Endothelial cell of umbilical vein (primary cell): Measurements from ENCODE around the gene CARD6. TPM values are rescaled to one million over a fixed set of nuclear protein-coding genes. Genes with fewer than 3 reads are reported as not detected.

Experiments
- BruUV-seq: library from RNA; stranded (reverse); fragments of 400-500 nt; replicated peaks from 2 replicates; lab custom pipeline; 2021; lab: Mats Ljungman, UMichigan
- CTCF ChIA-PET: fragments of 300-600, 350-600 bp; sonication (Branson Sonifier 250); formaldehyde crosslinking; loops from one replicate; lab custom pipeline; 2021; ENCODE audit warnings: antibody characterized with exemption, inconsistent platforms; lab: Charles Lee
- POLR2A ChIA-PET: fragments of 300-600, 350-600 bp; sonication (Branson Sonifier 250); formaldehyde crosslinking; loops from one replicate; lab custom pipeline; 2021; ENCODE audit warnings: antibody characterized with exemption, inconsistent platforms; lab: Charles Lee
- DNase-seq: peaks from one replicate; pipeline ENCODE4 v3.0.0-alpha.2; 2011; ENCODE audit warnings: low read depth, low spot score
- FAIRE-seq: peaks from 2 replicates; lab custom pipeline; 2011; peaks lifted over from hg19 to GRCh38; lab: Jason Lieb, UNC
- H2AFZ ChIP-seq: 2 replicates; pipeline ENCODE4 v1.6.0; 2012; ENCODE audit warnings: low read depth, low read length, control low read depth, inconsistent platforms
- H3K27ac ChIP-seq: 2 replicates; pipeline ENCODE4 v1.5.1; 2011; ENCODE audit warnings: low read depth, mild to moderate bottlenecking, control low read depth, low read length, moderate library complexity; ENCODE audit not compliant: insufficient read depth
- H3K27me3 ChIP-seq, 2 experiments: 2 replicates each; pipeline versions ENCODE4 v1.6.0 to v1.6.1; 2011; ENCODE audit warnings: low read length in 2 of 2, mixed read lengths in 1 of 2; ENCODE audit not compliant: control insufficient read depth in 2 of 2, insufficient read depth in 2 of 2
- H3K36me3 ChIP-seq, 2 experiments: 2 replicates in 1 of 2; 3 replicates in 1 of 2; pipeline ENCODE4 v1.5.1; 2011; ENCODE audit warnings: low read length in 2 of 2, mild to moderate bottlenecking in 1 of 2, moderate library complexity in 1 of 2; ENCODE audit not compliant: control insufficient read depth in 2 of 2, insufficient read depth in 2 of 2; ENCODE audit errors: extremely low read depth in 1 of 2
- H3K4me1 ChIP-seq: 3 replicates; pipeline ENCODE4 v1.5.1; 2011; ENCODE audit warnings: mild to moderate bottlenecking, low read length; ENCODE audit not compliant: control insufficient read depth, insufficient read depth; ENCODE audit errors: extremely low read depth
- H3K4me2 ChIP-seq: 2 replicates; pipeline ENCODE4 v1.6.1; 2011; ENCODE audit warnings: low read length, control low read depth, mixed read lengths; ENCODE audit not compliant: insufficient read depth
- H3K4me3 ChIP-seq, 3 experiments: fragments of 200-600 bp in 1 of 3; sonication (generic), shearing (Covaris generic) in 1 of 3; replicated peaks in 1 of 3; 2 replicates each; pipeline ENCODE4 v1.5.1; 2011 to 2016; ENCODE audit warnings: control low read depth in 3 of 3, low read length in 3 of 3, mild to moderate bottlenecking in 2 of 3, inconsistent platforms in 1 of 3, low read depth in 1 of 3, moderate library complexity in 1 of 3; ENCODE audit not compliant: insufficient read depth in 1 of 3
- H3K79me2 ChIP-seq: 2 replicates; pipeline ENCODE4 v1.6.0; 2012; ENCODE audit warnings: low read length, inconsistent platforms; ENCODE audit not compliant: control insufficient read depth, insufficient read depth
- H3K9ac ChIP-seq: replicated peaks from 2 replicates; pipeline ENCODE3; 2011; ENCODE audit warnings: low read length, control low read depth; ENCODE audit not compliant: insufficient read depth; ENCODE audit errors: extremely low read depth
- H3K9me1 ChIP-seq: replicated peaks from 3 replicates; pipeline ENCODE4 v1.6.0; 2011; ENCODE audit warnings: mild to moderate bottlenecking, low read length; ENCODE audit not compliant: control insufficient read depth, insufficient read depth; ENCODE audit errors: extremely low read depth
- H3K9me3 ChIP-seq: replicated peaks from 2 replicates; pipeline ENCODE4 v1.5.1; 2012; ENCODE audit warnings: low read length, inconsistent platforms; ENCODE audit not compliant: control insufficient read depth, insufficient read depth
- H4K20me1 ChIP-seq: replicated peaks from 2 replicates; pipeline ENCODE3; 2011; ENCODE audit warnings: mild to moderate bottlenecking, low read length; ENCODE audit not compliant: control insufficient read depth, insufficient read depth; ENCODE audit errors: extremely low read depth
- CTCF ChIP-seq, 2 donors: IDR thresholded peaks; 1 replicate in 1 of 2; 2 replicates in 1 of 2; pipeline ENCODE4 v1.5.1; 2011; ENCODE audit warnings: low read length in 2 of 2, mild to moderate bottlenecking in 2 of 2, moderate library complexity in 2 of 2, control low read depth in 1 of 2, inconsistent platforms in 1 of 2, low read depth in 1 of 2; ENCODE audit not compliant: insufficient read depth in 1 of 2; ENCODE audit errors: extremely low read depth in 1 of 2
- EZH2 ChIP-seq: IDR thresholded peaks from 2 replicates; pipeline ENCODE4 v1.6.1; 2012; ENCODE audit warnings: borderline replicate concordance, low read depth, mild to moderate bottlenecking, moderate library complexity, low read length, inconsistent platforms; ENCODE audit not compliant: severe bottlenecking
- FOS ChIP-seq: IDR thresholded peaks from 2 replicates; pipeline ENCODE4 v1.6.1; 2011; ENCODE audit warnings: mild to moderate bottlenecking, low read length, moderate library complexity, borderline replicate concordance; ENCODE audit not compliant: insufficient read depth
- GATA2 ChIP-seq: IDR thresholded peaks from 2 replicates; pipeline ENCODE4 v1.7.0; 2011; ENCODE audit warnings: low read depth, mild to moderate bottlenecking, moderate library complexity, mixed read lengths, low read length; ENCODE audit not compliant: insufficient read length, insufficient read depth
- JUN ChIP-seq: IDR thresholded peaks from 2 replicates; pipeline ENCODE4 v1.6.1; 2011; ENCODE audit warnings: borderline replicate concordance, low read depth; ENCODE audit not compliant: insufficient read length, insufficient read depth
- MAX ChIP-seq: IDR thresholded peaks from 2 replicates; pipeline ENCODE4 v1.6.1; 2011; ENCODE audit not compliant: insufficient read depth, insufficient read length
- MYC ChIP-seq: IDR thresholded peaks from one replicate; pipeline ENCODE4 v1.6.1; 2011; ENCODE audit warnings: mild to moderate bottlenecking, low read depth, low read length
- POLR2A ChIP-seq: IDR thresholded peaks from 2 replicates; pipeline ENCODE4 v1.6.1; 2012; ENCODE audit warnings: low read depth, mild to moderate bottlenecking, control low read depth, low read length
- POLR2AphosphoS5 ChIP-seq: IDR thresholded peaks from 2 replicates; pipeline ENCODE4 v1.6.1; 2012; ENCODE audit warnings: low read depth, mild to moderate bottlenecking, control low read depth, low read length, moderate library complexity; ENCODE audit not compliant: insufficient read depth
- dilution Hi-C: fragments of 300-500 bp; cut with MboI; formaldehyde crosslinking; loops from one replicate; pipeline ENCODE4 v1.15.0; 2019; ENCODE audit warnings: low sequenced_read_pairs; ENCODE audit not compliant: extremely low pct_ligation_motif_present
- intact Hi-C: fragments of 100-400 bp; cut with micrococcal nuclease; formaldehyde crosslinking; loops from one replicate; pipeline ENCODE4 v1.10.0; 2022
- polyA plus RNA-seq, 4 experiments: library from polyadenylated mRNA; depleted of rRNA in 3 of 4; stranded (reverse) in 3 of 4; unstranded in 1 of 4; fragments of >200 nt; gene quantifications; 2 replicates each; pipeline versions ENCODE4 v1.2.1 to v1.2.3, GENCODE V29; 2011 to 2012; ENCODE audit warnings: missing spikeins in 1 of 4
- total RNA-seq: library from RNA; stranded (reverse); gene quantifications from 2 replicates; pipeline ENCODE4 v1.2.3, GENCODE V29; 2021

Gene CARD6
- total and polyA plus RNA-seq, 2 donors (not counting 3 experiments of a cell fraction or from before 2014, with no cell fraction given), result 11.0 to 23.8 TPM

- H3K4me1 ChIP-seq, result no peaks in the 10 kb centered on the region
- no peak overlapping the region for H3K9ac ChIP-seq
- no peak for FAIRE-seq
- ChIA-PET POLR2A (no interaction called here), CTCF (no interaction called here)
- no peaks in the 10 kb centered on the region for H3K9me3 ChIP-seq
- BruUV-seq, result no TSS peak
- H3K79me2 ChIP-seq, result no peaks in the 10 kb centered on the region
- no peak overlapping the region for H2AFZ ChIP-seq
- H3K36me3 ChIP-seq, result no peaks in the 10 kb centered on the region
- no peak overlapping the region for H3K27ac ChIP-seq
- no peak overlapping the region for H3K4me2 ChIP-seq
- dilution Hi-C loops (no loop called here), intact Hi-C loops (no loop called here)
- no peaks in the 10 kb centered on the region for H4K20me1 ChIP-seq
- no peaks in the 10 kb centered on the region for H3K9me1 ChIP-seq
- DNase-seq, result no peak
- TF ChIP-seq MYC, result no peak
- no peak for TF ChIP-seq MAX
- no peak overlapping the region for H3K4me3 ChIP-seq
- no peaks in the 10 kb centered on the region for H3K27me3 ChIP-seq
Measured at GRCh38 chr5:40873286-40873880, 32.2 kb downstream of the CARD6 start.

- no TSS peak for BruUV-seq
- Histone ChIP-seq H3K9me3 (no peaks in the 10 kb centered on the region), H3K27me3 (no peaks in the 10 kb centered on the region), H3K4me2 (no peak overlapping the region), H3K9me1 (no peaks in the 10 kb centered on the region), H3K79me2 (no peaks in the 10 kb centered on the region), H3K4me3 (no peak overlapping the region), H3K4me1 (no peaks in the 10 kb centered on the region), H4K20me1 (no peaks in the 10 kb centered on the region), H3K9ac (no peak overlapping the region), H3K27ac (no peak overlapping the region), H3K36me3 (no peaks in the 10 kb centered on the region), H2AFZ (no peak overlapping the region)
- DNase-seq (no peak), FAIRE-seq (no peak)
- ChIA-PET POLR2A (no interaction called here), CTCF (interaction anchor here (0.6 to 0.8 kb wide), 2 partner anchors 19 to 190 kb away, joined by 3 read pairs; no protein-coding TSS in a partner anchor)
- intact Hi-C loops, result loop anchor here (5.0 kb wide), 1 partner anchor 104 kb away; no protein-coding TSS in a partner anchor
- dilution Hi-C loops, result no loop called here
- TF ChIP-seq JUN (no peak), MYC (no peak), MAX (no peak), FOS (no peak), GATA2 (no peak), EZH2 (no peak), POLR2AphosphoS5 (no peak), CTCF (IDR thresholded peaks at IDR 0.05; ENCODE audit: extremely low read depth in 1 of 2, insufficient read depth in 1 of 2, low read depth in 1 of 2, low read length in 2 of 2) (no peak), POLR2A (no peak)
Measured at GRCh38 chr5:40875958-40876357, 34.8 kb downstream of the CARD6 start.
